Measurements from ENCODE around the gene DPP10.
"Not testable (repeated sequence)": the region's sequence is repeated elsewhere in the genome, so short reads cannot be mapped to it uniquely, and the experiment has no call there.

DPP10 gene

DNA sequence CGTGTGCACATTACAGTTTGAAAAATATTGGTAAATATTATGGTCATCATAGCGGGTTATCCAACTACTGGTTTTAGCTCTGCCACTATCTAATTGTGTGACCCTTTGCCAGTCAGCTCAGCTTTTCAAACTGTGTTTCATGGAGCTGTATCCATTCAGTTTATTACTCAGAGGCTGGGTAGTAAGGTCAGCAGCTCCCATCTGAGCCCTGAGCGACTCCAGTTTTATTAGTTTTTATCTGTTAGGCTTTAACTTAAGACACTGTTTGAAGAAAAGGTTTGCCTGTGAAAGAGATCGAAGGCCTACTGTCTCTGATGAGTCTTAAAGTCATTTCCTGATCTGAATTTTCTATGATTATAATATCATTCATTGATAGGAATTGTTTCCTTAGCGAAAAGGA, 76.3 kb downstream of the DPP10 start (continued):
- TF ChIP-seq ZNF416 (tag by site-specific recombination; IDR thresholded peaks at IDR 0.05) (no peak), ZNF837 (tag by site-specific recombination; IDR thresholded peaks at IDR 0.05) (no peak), OVOL3 (tag by site-specific recombination; IDR thresholded peaks at IDR 0.05) (no peak)

DNA sequence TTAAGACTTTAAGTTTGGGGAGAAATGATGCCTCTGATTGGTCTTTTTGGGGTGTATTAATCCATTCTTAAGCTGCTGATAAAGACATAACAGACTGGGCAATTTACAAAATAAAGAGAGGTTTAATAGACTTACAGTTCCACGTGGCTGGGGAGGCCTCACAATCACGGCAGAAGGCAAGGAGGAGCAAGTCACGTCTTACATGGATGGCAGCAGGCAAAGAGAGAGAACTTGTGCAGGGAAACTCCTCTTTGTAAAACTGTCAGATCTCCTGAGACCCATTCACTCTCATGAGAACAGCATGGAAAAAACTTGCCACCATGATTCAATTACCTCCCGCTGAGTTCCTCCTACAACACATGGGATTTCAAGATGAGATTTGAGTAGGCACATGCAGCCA, 80.2 kb downstream of the DPP10 start:
- H3K4me3 ChIP-seq (ENCODE audit: low read depth, low read length); H3K36me3 ChIP-seq (ENCODE audit: control insufficient read depth in 2 of 2, insufficient read depth in 1 of 2, low read length in 2 of 2); H3K9me3 ChIP-seq (ENCODE audit: control insufficient read depth, insufficient read depth, low read depth, low read length); POLR2A ChIA-PET; H3K27ac ChIP-seq (ENCODE audit: extremely low read depth, low read depth, low read length); CTCF ChIA-PET; H3K4me1 ChIP-seq (ENCODE audit: control insufficient read depth, insufficient read depth, low read length): not testable (repeated sequence)

DNA sequence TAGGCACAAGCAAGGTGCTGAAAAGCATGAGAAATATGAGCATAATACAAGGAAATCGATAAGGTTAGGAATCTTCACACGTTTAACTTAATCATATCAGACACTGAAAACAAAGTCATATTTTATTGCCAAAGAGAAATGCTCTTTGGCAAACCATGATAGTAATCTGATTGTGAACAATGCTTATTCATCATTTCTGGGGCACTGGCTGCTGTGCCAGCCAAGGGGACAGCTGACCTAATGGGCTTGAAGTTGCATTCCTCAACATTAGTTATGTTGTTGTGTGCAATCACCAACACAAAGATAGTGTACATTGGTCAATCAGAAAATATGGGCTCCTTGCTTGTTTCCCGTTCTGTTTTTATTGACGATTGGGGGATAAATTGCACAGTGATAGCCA, 83.5 kb downstream of the DPP10 start:
- CTCF ChIA-PET: no interaction called here
- H3K4me1 ChIP-seq (ENCODE audit: control insufficient read depth, insufficient read depth, low read length): no peaks in the 10 kb centered on the region
- H3K9me3 ChIP-seq (ENCODE audit: control insufficient read depth, insufficient read depth, low read depth, low read length): no peaks in the 10 kb centered on the region
- H3K27ac ChIP-seq (ENCODE audit: extremely low read depth, low read depth, low read length): no peak overlapping the region
- H3K4me3 ChIP-seq (ENCODE audit: low read depth, low read length): no peak overlapping the region
- TF ChIP-seq ZBTB21 (tag by site-specific recombination; IDR thresholded peaks at IDR 0.05) (no peak), GLIS1 (tag by site-specific recombination; IDR thresholded peaks at IDR 0.05) (no peak), SALL2 (tag by site-specific recombination; IDR thresholded peaks at IDR 0.05; ENCODE audit: borderline replicate concordance) (no peak), ZFP3 (tag by site-specific recombination; IDR thresholded peaks at IDR 0.05; ENCODE audit: low read depth) (no peak), ZBTB20 (tag by site-specific recombination; IDR thresholded peaks at IDR 0.05) (no peak), ZNF354C (tag by site-specific recombination; IDR thresholded peaks at IDR 0.05; ENCODE audit: borderline replicate concordance, low read depth) (no peak), EGR2 (tag by site-specific recombination; IDR thresholded peaks at IDR 0.05; ENCODE audit: low read depth) (no peak), ZNF114 (tag by site-specific recombination; IDR thresholded peaks at IDR 0.05) (no peak), KLF16 (tag by site-specific recombination; IDR thresholded peaks at IDR 0.05) (no peak), GLI2 (tag by site-specific recombination; IDR thresholded peaks at IDR 0.05; ENCODE audit: borderline replicate concordance, low read depth) (no peak), ZNF626 (tag by site-specific recombination; IDR thresholded peaks at IDR 0.05) (no peak), ZNF660 (tag by site-specific recombination; IDR thresholded peaks at IDR 0.05) (no peak), MYNN (tag by site-specific recombination; IDR thresholded peaks at IDR 0.05; ENCODE audit: borderline replicate concordance) (no peak), ZNF621 (tag by site-specific recombination; IDR thresholded peaks at IDR 0.05) (no peak), ZNF274 (IDR thresholded peaks at IDR 0.05; ENCODE audit: low read length) (no peak), ZNF274 (tag by site-specific recombination; IDR thresholded peaks at IDR 0.05; ENCODE audit: borderline replicate concordance) (no peak)
- TF ChIP-seq, protein P1, sequence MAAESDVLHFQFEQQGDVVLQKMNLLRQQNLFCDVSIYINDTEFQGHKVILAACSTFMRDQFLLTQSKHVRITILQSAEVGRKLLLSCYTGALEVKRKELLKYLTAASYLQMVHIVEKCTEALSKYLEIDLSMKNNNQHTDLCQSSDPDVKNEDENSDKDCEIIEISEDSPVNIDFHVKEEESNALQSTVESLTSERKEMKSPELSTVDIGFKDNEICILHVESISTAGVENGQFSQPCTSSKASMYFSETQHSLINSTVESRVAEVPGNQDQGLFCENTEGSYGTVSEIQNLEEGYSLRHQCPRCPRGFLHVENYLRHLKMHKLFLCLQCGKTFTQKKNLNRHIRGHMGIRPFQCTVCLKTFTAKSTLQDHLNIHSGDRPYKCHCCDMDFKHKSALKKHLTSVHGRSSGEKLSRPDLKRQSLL (tag by site-specific recombination; IDR thresholded peaks at IDR 0.05): no peak
- TF ChIP-seq, protein P2, sequence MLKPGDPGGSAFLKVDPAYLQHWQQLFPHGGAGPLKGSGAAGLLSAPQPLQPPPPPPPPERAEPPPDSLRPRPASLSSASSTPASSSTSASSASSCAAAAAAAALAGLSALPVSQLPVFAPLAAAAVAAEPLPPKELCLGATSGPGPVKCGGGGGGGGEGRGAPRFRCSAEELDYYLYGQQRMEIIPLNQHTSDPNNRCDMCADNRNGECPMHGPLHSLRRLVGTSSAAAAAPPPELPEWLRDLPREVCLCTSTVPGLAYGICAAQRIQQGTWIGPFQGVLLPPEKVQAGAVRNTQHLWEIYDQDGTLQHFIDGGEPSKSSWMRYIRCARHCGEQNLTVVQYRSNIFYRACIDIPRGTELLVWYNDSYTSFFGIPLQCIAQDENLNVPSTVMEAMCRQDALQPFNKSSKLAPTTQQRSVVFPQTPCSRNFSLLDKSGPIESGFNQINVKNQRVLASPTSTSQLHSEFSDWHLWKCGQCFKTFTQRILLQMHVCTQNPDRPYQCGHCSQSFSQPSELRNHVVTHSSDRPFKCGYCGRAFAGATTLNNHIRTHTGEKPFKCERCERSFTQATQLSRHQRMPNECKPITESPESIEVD (tag by site-specific recombination; IDR thresholded peaks at IDR 0.05): no peak
- no peaks in the 10 kb centered on the region for H3K36me3 ChIP-seq (ENCODE audit: control insufficient read depth in 2 of 2, insufficient read depth in 1 of 2, low read length in 2 of 2)
- POLR2A ChIA-PET: no interaction called here
